HepG2 (cell line): ENCODE measurements around the gene SLC22A7. TPM values are rescaled to one million over a fixed set of nuclear protein-coding genes. Genes with fewer than 3 reads are reported as not detected.

Experiments
- ARID2 ChIP-seq: sonication (generic); formaldehyde crosslinking; IDR thresholded peaks from 2 replicates; pipeline ENCODE4 v1.8.1; 2022; ENCODE audit warnings: mild to moderate bottlenecking, missing genetic modification reagents, borderline replicate concordance
- CEBPB ChIP-seq: IDR thresholded peaks from 2 replicates; pipeline ENCODE4 v1.6.1; 2011; ENCODE audit warnings: low read depth, low read length, improper control_type of control experiment, borderline replicate concordance
- CHD4 ChIP-seq: fragments of 200-600 bp; sonication (generic); IDR thresholded peaks from 2 replicates; pipeline ENCODE4 v1.7.0; 2017; ENCODE audit warnings: mild to moderate bottlenecking, low read length, borderline replicate concordance
- ESRRA ChIP-seq: sonication (generic); formaldehyde crosslinking; IDR thresholded peaks from 2 replicates; pipeline ENCODE4 v1.5.1; 2020; ENCODE audit warnings: mild to moderate bottlenecking, low read depth, missing genetic modification reagents
- GATAD1 ChIP-seq: IDR thresholded peaks from 2 replicates; pipeline ENCODE4 v1.6.1; 2016; ENCODE audit warnings: missing genetic modification reagents, missing compliant biosample characterization
- GTF2F1 ChIP-seq: fragments of 150-350 bp; IDR thresholded peaks from 2 replicates; pipeline ENCODE4 v1.6.1; 2014; ENCODE audit warnings: low read length
- HCFC1 ChIP-seq: fragments of 150-350 bp; IDR thresholded peaks from 2 replicates; pipeline ENCODE4 v1.6.1; 2014; ENCODE audit warnings: low read depth, low read length
- HNRNPL ChIP-seq: fragments of 200-400 bp; formaldehyde crosslinking; IDR thresholded peaks from 2 replicates; pipeline ENCODE4 v1.6.1; 2017; ENCODE audit warnings: mild to moderate bottlenecking, low read depth, low read length
- KMT2B ChIP-seq: IDR thresholded peaks from 2 replicates; pipeline ENCODE4 v1.6.1; 2016; ENCODE audit warnings: missing genetic modification reagents, missing compliant biosample characterization
- MAFF ChIP-seq: IDR thresholded peaks from 2 replicates; pipeline ENCODE4 v1.6.1; 2011; ENCODE audit warnings: low read depth, low read length, improper control_type of control experiment
- RBM39 ChIP-seq: fragments of 200-400 bp; formaldehyde crosslinking; IDR thresholded peaks from one replicate; pipeline ENCODE4 v1.6.1; 2018; ENCODE audit warnings: antibody characterized with exemption, mild to moderate bottlenecking, low read depth, low read length; ENCODE audit not compliant: poor library complexity, severe bottlenecking
- RXRA ChIP-seq: sonication (generic); formaldehyde crosslinking; IDR thresholded peaks from 2 replicates; pipeline ENCODE4 v1.5.1; 2020; ENCODE audit warnings: missing genetic modification reagents
- SRSF1 ChIP-seq: fragments of 200-400 bp; formaldehyde crosslinking; optimal IDR thresholded peaks from 2 replicates; pipeline ENCODE3; 2017; ENCODE audit warnings: mild to moderate bottlenecking, low read depth, low read length, moderate library complexity
- TCF7L2 ChIP-seq: IDR thresholded peaks from 2 replicates; pipeline ENCODE4 v1.6.1; 2011; ENCODE audit warnings: mild to moderate bottlenecking, low read depth, low read length, moderate library complexity
- TGIF2 ChIP-seq: IDR thresholded peaks from 2 replicates; pipeline ENCODE4 v1.6.1; 2016; ENCODE audit warnings: control low read depth, missing compliant biosample characterization
- ZBTB2 ChIP-seq: sonication (generic); formaldehyde crosslinking; IDR thresholded peaks from 2 replicates; pipeline ENCODE4 v1.8.0; 2022; ENCODE audit warnings: low read depth, missing genetic modification reagents
- ZC3H13 ChIP-seq: sonication (generic); formaldehyde crosslinking; IDR thresholded peaks from 2 replicates; pipeline ENCODE4 v1.8.1; 2023; ENCODE audit warnings: mild to moderate bottlenecking, missing genetic modification reagents, moderate library complexity
- ZC3H4 ChIP-seq: sonication (generic); formaldehyde crosslinking; IDR thresholded peaks from 2 replicates; pipeline ENCODE4 v1.4.0; 2020; ENCODE audit warnings: missing genetic modification reagents, borderline replicate concordance
- ZFP41 ChIP-seq: sonication (generic); formaldehyde crosslinking; IDR thresholded peaks from 2 replicates; pipeline ENCODE4 v1.4.0; 2020; ENCODE audit warnings: mild to moderate bottlenecking, missing genetic modification reagents, borderline replicate concordance
- ZNF17 ChIP-seq: sonication (generic); formaldehyde crosslinking; IDR thresholded peaks from 2 replicates; pipeline ENCODE4 v1.5.0; 2020; ENCODE audit warnings: mild to moderate bottlenecking, missing genetic modification reagents
- ZNF326 ChIP-seq: sonication (generic); formaldehyde crosslinking; IDR thresholded peaks from 2 replicates; pipeline ENCODE4 v1.4.0; 2020; ENCODE audit warnings: missing genetic modification reagents, borderline replicate concordance
- ZNF33A ChIP-seq: sonication (generic); formaldehyde crosslinking; IDR thresholded peaks from 2 replicates; pipeline ENCODE4 v1.5.1; 2020; ENCODE audit warnings: missing genetic modification reagents, mild to moderate bottlenecking, moderate library complexity, borderline replicate concordance
- ZNF44 ChIP-seq: sonication (generic); formaldehyde crosslinking; IDR thresholded peaks from 2 replicates; pipeline ENCODE4 v1.5.1; 2020; ENCODE audit warnings: mild to moderate bottlenecking, missing genetic modification reagents
- ZNF547 ChIP-seq: sonication (generic); formaldehyde crosslinking; IDR thresholded peaks from 2 replicates; pipeline ENCODE4 v1.5.1; 2020; ENCODE audit warnings: mild to moderate bottlenecking, missing genetic modification reagents
- ZNF615 ChIP-seq: sonication (generic); formaldehyde crosslinking; IDR thresholded peaks from 2 replicates; pipeline ENCODE4 v1.5.0; 2020; ENCODE audit warnings: mild to moderate bottlenecking, missing genetic modification reagents, borderline replicate concordance
- ZNF709 ChIP-seq: sonication (generic); formaldehyde crosslinking; IDR thresholded peaks from 2 replicates; pipeline ENCODE4 v1.5.0; 2020; ENCODE audit warnings: mild to moderate bottlenecking, missing genetic modification reagents
- ZNF800 ChIP-seq: sonication (generic); formaldehyde crosslinking; IDR thresholded peaks from 2 replicates; pipeline ENCODE4 v1.4.0; 2020; ENCODE audit warnings: missing genetic modification reagents
- ZNF83 ChIP-seq: sonication (generic); formaldehyde crosslinking; IDR thresholded peaks from 2 replicates; pipeline ENCODE4 v1.4.0; 2020; ENCODE audit warnings: missing genetic modification reagents, mild to moderate bottlenecking, borderline replicate concordance
- polyA plus RNA-seq, 8 experiments: library from polyadenylated mRNA; depleted of rRNA in 3 of 8; stranded (reverse) in 7 of 8; unstranded in 1 of 8; fragments of >200 nt; fragmentation: Illumina TruSeq in 4 of 8; extraction: Trizol in 4 of 8; gene quantifications; 2 replicates each; pipeline versions ENCODE4 v1.2.1 to v1.2.3, GENCODE V29; 2011 to 2016; ENCODE audit warnings: low read depth in 4 of 8, missing spikeins in 1 of 8, mixed read lengths in 1 of 8; ENCODE audit not compliant: insufficient read depth in 1 of 8
- total RNA-seq, 5 experiments: library from RNA; depleted of rRNA; stranded (reverse); fragments of >200 nt; fragmentation: Illumina TruSeq; extraction: Trizol; gene quantifications; 2 replicates each; pipeline ENCODE4 v1.2.3, GENCODE V29; 2016; ENCODE audit warnings: low read depth in 1 of 5

The SLC22A7 gene
- total and polyA plus RNA-seq, 2 of the 13 experiments (the other 11 are each of a cell fraction or from before 2014, with no cell fraction given) = 5.3 to 22.6 TPM

GRCh38 chr6:43263314-43264178, 34.5 kb upstream of the SLC22A7 start (continued):
- TF ChIP-seq HNRNPL = no peak
- no peak for TF ChIP-seq TCF7L2
- 0 out of 2 replicates have a peak, but pooled peaks have one; percentile 66 for TF ChIP-seq KMT2B (CRISPR knock-in tag)
- no peak for TF ChIP-seq SRSF1
- no peak for TF ChIP-seq CEBPB
- no peak for TF ChIP-seq ZFP41 (CRISPR knock-in tag)
- no peak for TF ChIP-seq ZBTB2 (CRISPR knock-in tag)
- peak; percentile 69 for TF ChIP-seq GATAD1 (CRISPR knock-in tag)
- TF ChIP-seq ESRRA (CRISPR knock-in tag) = 0 out of 2 replicates have a peak, but pooled peaks have one; percentile 41
- TF ChIP-seq ZC3H13 (CRISPR knock-in tag) = no peak
- TF ChIP-seq ZNF800 (CRISPR knock-in tag) = no peak
- no peak for TF ChIP-seq ZNF83 (CRISPR knock-in tag)
- no peak for TF ChIP-seq TGIF2 (CRISPR knock-in tag)
- TF ChIP-seq ZNF615 = no peak
- TF ChIP-seq RBM39 = no peak
- TF ChIP-seq ZNF33A (CRISPR knock-in tag) = no peak
- no peak for TF ChIP-seq ZNF709 (CRISPR knock-in tag)
- TF ChIP-seq ZNF44 (CRISPR knock-in tag) = no peak; the same call in 1 of the 2 replicates
- TF ChIP-seq HCFC1 = no peak
- no peak for TF ChIP-seq ZNF547 (CRISPR knock-in tag)
- TF ChIP-seq CHD4 = no peak
- TF ChIP-seq GTF2F1 = no peak
- no peak for TF ChIP-seq ZNF17
- no peak for TF ChIP-seq MAFF
- TF ChIP-seq ZNF326 = no peak
- TF ChIP-seq ZC3H4 (CRISPR knock-in tag) = no peak
- no peak for TF ChIP-seq ARID2
- peak; percentile 82; the same call in 1 of the 2 replicates for TF ChIP-seq RXRA (CRISPR knock-in tag)
